Fibroblast of lung (primary cell): ENCODE results near the gene TEX29. TPM values are rescaled to one million over a fixed set of nuclear protein-coding genes. Genes with fewer than 3 reads are reported as not detected.

Source experiments
- DNase-seq, 2 donors: peaks; one replicate each; pipeline versions ENCODE4 v3.0.0 to v3.0.0-alpha.2; 2010; ENCODE audit warnings: low read depth in 2 of 2
- H2AFZ ChIP-seq: 2 replicates; pipeline ENCODE4 v1.5.1; 2012; ENCODE audit warnings: low read length, control low read depth, inconsistent platforms
- H3K27ac ChIP-seq: 2 replicates; pipeline ENCODE4 v1.5.1; 2011; ENCODE audit warnings: low read length, control low read depth; ENCODE audit not compliant: insufficient read depth
- H3K27me3 ChIP-seq: 2 replicates; pipeline ENCODE4 v1.5.1; 2011; ENCODE audit warnings: mild to moderate bottlenecking, low read length; ENCODE audit not compliant: control insufficient read depth, insufficient read depth
- H3K36me3 ChIP-seq: 2 replicates; pipeline ENCODE4 v1.5.1; 2011; ENCODE audit warnings: low read length; ENCODE audit not compliant: control insufficient read depth, insufficient read depth
- H3K4me1 ChIP-seq: 2 replicates; pipeline ENCODE4 v1.5.1; 2011; ENCODE audit warnings: low read length; ENCODE audit not compliant: control insufficient read depth, insufficient read depth; ENCODE audit errors: extremely low read depth
- H3K4me2 ChIP-seq: 2 replicates; pipeline ENCODE4 v1.5.1; 2011; ENCODE audit warnings: low read length, control low read depth; ENCODE audit not compliant: insufficient read depth; ENCODE audit errors: extremely low read depth
- H3K4me3 ChIP-seq, 4 experiments: fragments of 200-600 bp in 1 of 4; sonication (generic) in 1 of 4; replicated peaks in 1 of 4; 2 replicates each; pipeline ENCODE4 v1.5.1; 2011 to 2016; ENCODE audit warnings: low read length in 4 of 4, low read depth in 3 of 4, mild to moderate bottlenecking in 3 of 4, control low read depth in 2 of 4, inconsistent platforms in 1 of 4, mixed read lengths in 1 of 4; ENCODE audit not compliant: insufficient read depth in 1 of 4; ENCODE audit errors: control extremely low read depth in 1 of 4
- H3K79me2 ChIP-seq: 2 replicates; pipeline ENCODE4 v1.5.1; 2012; ENCODE audit warnings: mild to moderate bottlenecking, low read length, inconsistent platforms; ENCODE audit not compliant: control insufficient read depth, insufficient read depth
- H3K9ac ChIP-seq: 2 replicates; pipeline ENCODE4 v1.5.1; 2011; ENCODE audit warnings: mild to moderate bottlenecking, low read length, control low read depth; ENCODE audit not compliant: insufficient read depth
- H3K9me3 ChIP-seq: 2 replicates; pipeline ENCODE4 v1.5.1; 2012; ENCODE audit warnings: low read depth, low read length; ENCODE audit not compliant: control insufficient read depth, insufficient read depth
- H4K20me1 ChIP-seq: 2 replicates; pipeline ENCODE4 v1.5.1; 2011; ENCODE audit warnings: low read length; ENCODE audit not compliant: control insufficient read depth, insufficient read depth; ENCODE audit errors: extremely low read depth
- EZH2 ChIP-seq: IDR thresholded peaks from 2 replicates; pipeline ENCODE4 v1.5.1; 2012; ENCODE audit warnings: low read length, control low read depth, mild to moderate bottlenecking; ENCODE audit errors: missing control alignments
- polyA plus RNA-seq, 2 donors: library from polyadenylated mRNA; depleted of rRNA in 1 of 2; stranded (reverse) in 1 of 2; unstranded in 1 of 2; fragments of >200 nt; gene quantifications; 2 replicates each; pipeline ENCODE4 v1.2.1, GENCODE V29; 2011 to 2012; ENCODE audit warnings: missing spikeins in 1 of 2
- total RNA-seq: library from RNA; depleted of rRNA; stranded (reverse); fragments of >200 nt; gene quantifications from 2 replicates; pipeline ENCODE4 v1.2.1, GENCODE V29; 2014
- TF ChIP-seq, protein P1 (sequence below), 2 donors: IDR thresholded peaks in 1 of 2; conservative IDR thresholded peaks in 1 of 2; 1 replicate in 1 of 2; 2 replicates in 1 of 2; pipeline ENCODE4 v1.5.1; 2011 to 2012; ENCODE audit warnings: low read length in 2 of 2, control low read depth in 1 of 2, inconsistent platforms in 1 of 2, low read depth in 1 of 2, mild to moderate bottlenecking in 1 of 2

The TEX29 gene
- total and polyA plus RNA-seq, 2 donors (not counting 1 experiment from before 2014, with no cell fraction given), result 0.66 to 1.7 TPM

DNA sequence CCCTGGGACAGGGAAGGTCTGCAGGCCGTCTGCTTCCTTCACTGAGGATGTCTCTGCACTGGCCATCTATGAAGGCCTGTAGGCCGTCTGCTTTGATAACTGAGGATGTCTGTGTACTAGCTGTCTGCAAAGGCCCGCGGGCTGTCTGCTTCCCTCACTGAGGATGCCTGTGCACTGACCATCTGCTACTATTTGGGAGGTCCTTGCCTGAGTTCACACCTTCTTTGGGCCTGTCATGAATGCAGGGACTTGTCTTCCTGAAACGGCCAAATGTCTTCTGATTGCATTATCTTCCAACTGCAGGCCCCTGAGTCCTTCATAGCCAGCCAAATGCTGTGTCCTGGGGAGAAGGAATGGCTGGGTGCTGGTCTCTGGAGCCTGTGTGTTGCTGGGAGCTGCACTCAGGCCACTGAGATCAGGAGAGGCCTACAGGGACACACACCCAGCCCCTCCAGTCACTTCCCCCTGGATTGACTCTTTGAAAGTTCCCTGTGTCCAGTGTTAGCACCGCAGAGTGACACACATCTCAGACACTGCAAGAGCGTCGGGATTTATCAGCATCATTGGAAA is 72.9 kb downstream of the TEX29 start:
- H3K36me3 ChIP-seq, result no peaks in the 10 kb centered on the region
- H3K4me3 ChIP-seq, result no peak overlapping the region
- H3K4me2 ChIP-seq, result no peak overlapping the region
- no peaks in the 10 kb centered on the region for H4K20me1 ChIP-seq
- no peaks in the 10 kb centered on the region for H3K9me3 ChIP-seq
- H3K27me3 ChIP-seq, result no peaks in the 10 kb centered on the region
- no peaks in the 10 kb centered on the region for H3K79me2 ChIP-seq
- TF ChIP-seq, protein P1, sequence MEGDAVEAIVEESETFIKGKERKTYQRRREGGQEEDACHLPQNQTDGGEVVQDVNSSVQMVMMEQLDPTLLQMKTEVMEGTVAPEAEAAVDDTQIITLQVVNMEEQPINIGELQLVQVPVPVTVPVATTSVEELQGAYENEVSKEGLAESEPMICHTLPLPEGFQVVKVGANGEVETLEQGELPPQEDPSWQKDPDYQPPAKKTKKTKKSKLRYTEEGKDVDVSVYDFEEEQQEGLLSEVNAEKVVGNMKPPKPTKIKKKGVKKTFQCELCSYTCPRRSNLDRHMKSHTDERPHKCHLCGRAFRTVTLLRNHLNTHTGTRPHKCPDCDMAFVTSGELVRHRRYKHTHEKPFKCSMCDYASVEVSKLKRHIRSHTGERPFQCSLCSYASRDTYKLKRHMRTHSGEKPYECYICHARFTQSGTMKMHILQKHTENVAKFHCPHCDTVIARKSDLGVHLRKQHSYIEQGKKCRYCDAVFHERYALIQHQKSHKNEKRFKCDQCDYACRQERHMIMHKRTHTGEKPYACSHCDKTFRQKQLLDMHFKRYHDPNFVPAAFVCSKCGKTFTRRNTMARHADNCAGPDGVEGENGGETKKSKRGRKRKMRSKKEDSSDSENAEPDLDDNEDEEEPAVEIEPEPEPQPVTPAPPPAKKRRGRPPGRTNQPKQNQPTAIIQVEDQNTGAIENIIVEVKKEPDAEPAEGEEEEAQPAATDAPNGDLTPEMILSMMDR (conservative IDR thresholded peaks at IDR 0.05 in 1 of 2, IDR thresholded peaks at IDR 0.05 in 1 of 2; ENCODE audit: low read depth in 1 of 2, low read length in 2 of 2), result no peak
- no peak for TF ChIP-seq EZH2
- H3K9ac ChIP-seq, result no peak overlapping the region
- H2AFZ ChIP-seq, result no peak overlapping the region
- H3K27ac ChIP-seq, result no peak overlapping the region
- no peaks in the 10 kb centered on the region for H3K4me1 ChIP-seq
- DNase-seq, result no peak

Other genes starting within 250 kb of the TEX29 start
- gene ARHGEF7, start 205.3 kb upstream of the TEX29 start, total RNA-seq, result 33.6 and 42.8 TPM in 2 replicates
- 29.1 and 29.7 TPM in 2 replicates for gene ARHGEF7, start 205.3 kb upstream of the TEX29 start, polyA plus RNA-seq